ENCODE results near the gene HRG. TPM values are rescaled to one million over a fixed set of nuclear protein-coding genes. Genes with fewer than 3 reads are reported as not detected.

HRG gene
- total RNA-seq, 1 donor from 2014 or later = not detected

GRCh38 chr3:186625600-186626042 lies 40.2 kb upstream of the HRG start:
- Histone ChIP-seq H3K27me3 (ENCODE audit: insufficient read depth, low read length) (peaks cover 14% of the 10 kb centered on the region), H3K79me2 (ENCODE audit: insufficient read depth, low read length) (no peaks in the 10 kb centered on the region), H2AFZ (ENCODE audit: low read depth, low read length) (no peak overlapping the region), H3K4me2 (ENCODE audit: low read length) (no peak overlapping the region), H4K20me1 (ENCODE audit: insufficient read depth, low read length) (no peaks in the 10 kb centered on the region), H3K4me1 (ENCODE audit: insufficient read depth, low read length) (no peaks in the 10 kb centered on the region), H3K4me3 (ENCODE audit: insufficient read depth, low read depth, low read length) (no peak overlapping the region), H3K36me3 (ENCODE audit: insufficient read depth, low read length) (no peaks in the 10 kb centered on the region), H3K27ac (ENCODE audit: low read depth, low read length) (no peak overlapping the region), H3K9me3 (ENCODE audit: insufficient read depth, low read depth, low read length) (no peaks in the 10 kb centered on the region), H3K9ac (ENCODE audit: low read length) (no peak overlapping the region)
- Mint-ChIP-seq H3K9me3 (ENCODE audit: unreplicated experiment) (no peaks in the 10 kb centered on the region), H3K27ac (ENCODE audit: unreplicated experiment) (no peak overlapping the region), H3K27me3 (ENCODE audit: low read depth, unreplicated experiment) (peaks cover 18% of the 10 kb centered on the region), H3K36me3 (ENCODE audit: low read depth, unreplicated experiment) (no peaks in the 10 kb centered on the region), H3K4me3 (ENCODE audit: unreplicated experiment) (no peak overlapping the region), H3K4me1 (ENCODE audit: low read depth, unreplicated experiment) (no peaks in the 10 kb centered on the region)
- TF ChIP-seq EZH2 (IDR thresholded peaks at IDR 0.05; ENCODE audit: insufficient read depth, low read length) (no peak), CTCF (IDR thresholded peaks at IDR 0.05; ENCODE audit: insufficient read depth, low read depth, low read length) (no peak)
- FAIRE-seq (no peak), DNase-seq (ENCODE audit: low read depth) (no peak)

- H3K27ac Mint-ChIP-seq (ENCODE audit: unreplicated experiment) = no peak overlapping the region
- H3K9me3 Mint-ChIP-seq (ENCODE audit: unreplicated experiment) = no peaks in the 10 kb centered on the region
- H3K27me3 Mint-ChIP-seq (ENCODE audit: low read depth, unreplicated experiment) = peaks cover 17% of the 10 kb centered on the region
- no peaks in the 10 kb centered on the region for H3K9me3 ChIP-seq (ENCODE audit: insufficient read depth, low read depth, low read length)
- no peaks in the 10 kb centered on the region for H3K79me2 ChIP-seq (ENCODE audit: insufficient read depth, low read length)
- peaks cover 14% of the 10 kb centered on the region for H3K27me3 ChIP-seq (ENCODE audit: insufficient read depth, low read length)
- TF ChIP-seq EZH2 (IDR thresholded peaks at IDR 0.05; ENCODE audit: insufficient read depth, low read length) = no peak
- H3K4me2 ChIP-seq (ENCODE audit: low read length) = no peak overlapping the region
- H3K4me3 ChIP-seq (ENCODE audit: insufficient read depth, low read depth, low read length) = no peak overlapping the region
- DNase-seq (ENCODE audit: low read depth) (no peak), FAIRE-seq (no peak)
- no peaks in the 10 kb centered on the region for H3K4me1 Mint-ChIP-seq (ENCODE audit: low read depth, unreplicated experiment)
- H4K20me1 ChIP-seq (ENCODE audit: insufficient read depth, low read length) = no peaks in the 10 kb centered on the region
- no peaks in the 10 kb centered on the region for H3K4me1 ChIP-seq (ENCODE audit: insufficient read depth, low read length)
- no peak overlapping the region for H3K9ac ChIP-seq (ENCODE audit: low read length)
- H3K36me3 Mint-ChIP-seq (ENCODE audit: low read depth, unreplicated experiment) = no peaks in the 10 kb centered on the region
- H3K4me3 Mint-ChIP-seq (ENCODE audit: unreplicated experiment) = no peak overlapping the region
- no peak overlapping the region for H3K27ac ChIP-seq (ENCODE audit: low read depth, low read length)
- no peak overlapping the region for H2AFZ ChIP-seq (ENCODE audit: low read depth, low read length)
- H3K36me3 ChIP-seq (ENCODE audit: insufficient read depth, low read length) = no peaks in the 10 kb centered on the region
Observed at GRCh38 chr3:186626254-186626847, 39.5 kb upstream of the HRG start.

GRCh38 chr3:186627852-186628414 lies 37.9 kb upstream of the HRG start:
- Histone ChIP-seq H2AFZ (ENCODE audit: low read depth, low read length) (no peak overlapping the region), H3K27me3 (ENCODE audit: insufficient read depth, low read length) (peaks cover 6% of the 10 kb centered on the region), H3K9ac (ENCODE audit: low read length) (no peak overlapping the region), H3K27ac (ENCODE audit: low read depth, low read length) (no peak overlapping the region), H3K4me1 (ENCODE audit: insufficient read depth, low read length) (no peaks in the 10 kb centered on the region), H3K79me2 (ENCODE audit: insufficient read depth, low read length) (no peaks in the 10 kb centered on the region), H4K20me1 (ENCODE audit: insufficient read depth, low read length) (no peaks in the 10 kb centered on the region), H3K4me3 (ENCODE audit: insufficient read depth, low read depth, low read length) (no peak overlapping the region), H3K9me3 (ENCODE audit: insufficient read depth, low read depth, low read length) (no peaks in the 10 kb centered on the region), H3K4me2 (ENCODE audit: low read length) (no peak overlapping the region), H3K36me3 (ENCODE audit: insufficient read depth, low read length) (no peaks in the 10 kb centered on the region)
- Mint-ChIP-seq H3K9me3 (ENCODE audit: unreplicated experiment) (no peaks in the 10 kb centered on the region), H3K36me3 (ENCODE audit: low read depth, unreplicated experiment) (no peaks in the 10 kb centered on the region), H3K4me1 (ENCODE audit: low read depth, unreplicated experiment) (no peaks in the 10 kb centered on the region), H3K27ac (ENCODE audit: unreplicated experiment) (no peak overlapping the region), H3K27me3 (ENCODE audit: low read depth, unreplicated experiment) (peaks cover 13% of the 10 kb centered on the region), H3K4me3 (ENCODE audit: unreplicated experiment) (no peak overlapping the region)
- FAIRE-seq (no peak), DNase-seq (ENCODE audit: low read depth) (no peak)
- TF ChIP-seq EZH2 (IDR thresholded peaks at IDR 0.05; ENCODE audit: insufficient read depth, low read length) = no peak
- no peak for TF ChIP-seq CTCF (IDR thresholded peaks at IDR 0.05; ENCODE audit: insufficient read depth, low read depth, low read length)
